ENCODE data around the gene IGSF23. TPM values are rescaled to one million over a fixed set of nuclear protein-coding genes. Genes with fewer than 3 reads are reported as not detected.

IGSF23 gene
- polyA plus RNA-seq, 1 experiment, result 0.27 TPM

- no peaks in the 10 kb centered on the region; the same call in 1 of the 2 replicates for H3K9me3 ChIP-seq (ENCODE audit: control insufficient read depth, insufficient read depth, low read length)
- H3K27me3 ChIP-seq (ENCODE audit: control insufficient read depth, insufficient read depth, low read length), result no peaks in the 10 kb centered on the region
- H3K4me3 ChIP-seq (ENCODE audit: low read depth, low read length), result no peak overlapping the region
- TF ChIP-seq, protein P1, sequence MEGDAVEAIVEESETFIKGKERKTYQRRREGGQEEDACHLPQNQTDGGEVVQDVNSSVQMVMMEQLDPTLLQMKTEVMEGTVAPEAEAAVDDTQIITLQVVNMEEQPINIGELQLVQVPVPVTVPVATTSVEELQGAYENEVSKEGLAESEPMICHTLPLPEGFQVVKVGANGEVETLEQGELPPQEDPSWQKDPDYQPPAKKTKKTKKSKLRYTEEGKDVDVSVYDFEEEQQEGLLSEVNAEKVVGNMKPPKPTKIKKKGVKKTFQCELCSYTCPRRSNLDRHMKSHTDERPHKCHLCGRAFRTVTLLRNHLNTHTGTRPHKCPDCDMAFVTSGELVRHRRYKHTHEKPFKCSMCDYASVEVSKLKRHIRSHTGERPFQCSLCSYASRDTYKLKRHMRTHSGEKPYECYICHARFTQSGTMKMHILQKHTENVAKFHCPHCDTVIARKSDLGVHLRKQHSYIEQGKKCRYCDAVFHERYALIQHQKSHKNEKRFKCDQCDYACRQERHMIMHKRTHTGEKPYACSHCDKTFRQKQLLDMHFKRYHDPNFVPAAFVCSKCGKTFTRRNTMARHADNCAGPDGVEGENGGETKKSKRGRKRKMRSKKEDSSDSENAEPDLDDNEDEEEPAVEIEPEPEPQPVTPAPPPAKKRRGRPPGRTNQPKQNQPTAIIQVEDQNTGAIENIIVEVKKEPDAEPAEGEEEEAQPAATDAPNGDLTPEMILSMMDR (IDR thresholded peaks at IDR 0.05; ENCODE audit: low read depth, low read length), result no peak
- H3K27ac ChIP-seq (ENCODE audit: low read depth, low read length), result peak overlapping the region; percentile 80
- POLR2A ChIA-PET, result interaction anchor here (0.9 to 3.1 kb wide), 3 partner anchors 16 to 39 kb away, joined by 3 to 28 read pairs (median 18); partner anchors contain the start of gene PVR
- CTCF ChIA-PET, result interaction anchor here (0.9 to 1.4 kb wide), 4 partner anchors 16 to 167 kb away, joined by 3 to 6 read pairs (median 4); no protein-coding TSS in a partner anchor
- DNase-seq (ENCODE audit: low read depth, low spot score), result no peak
These were observed 9.1 kb upstream of the IGSF23 start for GRCh38 chr19:44604241-44604640.

GRCh38 chr19:44605547-44605946, 7.8 kb upstream of the IGSF23 start:
- Histone ChIP-seq H3K4me3 (ENCODE audit: low read depth, low read length) (no peak overlapping the region), H3K27me3 (ENCODE audit: control insufficient read depth, insufficient read depth, low read length) (no peaks in the 10 kb centered on the region), H3K9me3 (ENCODE audit: control insufficient read depth, insufficient read depth, low read length) (no peaks in the 10 kb centered on the region; the same call in 1 of the 2 replicates), H3K27ac (ENCODE audit: low read depth, low read length) (no peak overlapping the region)
- TF ChIP-seq, protein P1 (IDR thresholded peaks at IDR 0.05; ENCODE audit: low read depth, low read length), result no peak
- ChIA-PET CTCF (interaction anchor here (1.1 kb wide), 2 partner anchors 35 to 49 kb away, joined by 3 to 4 read pairs; no protein-coding TSS in a partner anchor), POLR2A (no interaction called here)
- DNase-seq (ENCODE audit: low read depth, low spot score), result no peak

DNA sequence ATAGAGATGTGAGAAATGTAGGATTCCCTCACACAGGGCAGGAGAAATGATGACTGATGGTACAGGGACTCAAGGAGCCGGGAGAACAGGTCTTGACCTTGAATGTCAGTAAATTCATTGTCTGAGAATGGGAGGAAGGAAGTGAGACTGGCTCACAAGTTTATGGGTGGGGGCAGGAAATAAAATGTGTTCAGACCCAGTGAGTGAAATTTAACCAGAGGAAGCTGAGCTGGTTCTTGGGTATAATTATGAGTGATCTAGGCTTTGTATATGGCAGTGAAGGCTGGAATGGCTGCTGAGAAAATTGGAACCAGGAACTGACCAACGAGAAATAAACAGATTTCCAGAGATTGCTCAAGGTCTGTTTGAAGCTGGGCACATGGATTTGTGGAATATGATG, 6.3 kb upstream of the IGSF23 start:
- H3K4me3 ChIP-seq (ENCODE audit: low read depth, low read length), result no peak overlapping the region
- peak overlapping the region; percentile 61 for H3K27ac ChIP-seq (ENCODE audit: low read depth, low read length)
- ChIA-PET CTCF (no interaction called here), POLR2A (interaction anchor here (0.8 kb wide), 1 partner anchor 11 kb away, joined by 3 read pairs; no protein-coding TSS in a partner anchor)
- DNase-seq (ENCODE audit: low read depth, low spot score), result no peak
- H3K9me3 ChIP-seq (ENCODE audit: control insufficient read depth, insufficient read depth, low read length), result no peaks in the 10 kb centered on the region; the same call in 1 of the 2 replicates
- TF ChIP-seq, protein P1 (IDR thresholded peaks at IDR 0.05; ENCODE audit: low read depth, low read length), result no peak
- H3K27me3 ChIP-seq (ENCODE audit: control insufficient read depth, insufficient read depth, low read length), result no peaks in the 10 kb centered on the region

- Histone ChIP-seq H3K4me3 (ENCODE audit: low read depth, low read length) (no peak overlapping the region), H3K27me3 (ENCODE audit: control insufficient read depth, insufficient read depth, low read length) (no peaks in the 10 kb centered on the region), H3K9me3 (ENCODE audit: control insufficient read depth, insufficient read depth, low read length) (no peaks in the 10 kb centered on the region; the same call in 1 of the 2 replicates), H3K27ac (ENCODE audit: low read depth, low read length) (peak overlapping the region; percentile 3)
- TF ChIP-seq, protein P1 (IDR thresholded peaks at IDR 0.05; ENCODE audit: low read depth, low read length), result no peak
- CTCF ChIA-PET, result interaction anchor here (1.0 kb wide), 1 partner anchor 37 kb away, joined by 5 read pairs; no protein-coding TSS in a partner anchor
- no peak for DNase-seq (ENCODE audit: low read depth, low spot score)
- POLR2A ChIA-PET, result interaction anchor here (1.7 kb wide), 1 partner anchor 18 kb away, joined by 5 read pairs; no protein-coding TSS in a partner anchor
These were observed 5.4 kb upstream of the IGSF23 start for GRCh38 chr19:44607917-44608316.

DNA sequence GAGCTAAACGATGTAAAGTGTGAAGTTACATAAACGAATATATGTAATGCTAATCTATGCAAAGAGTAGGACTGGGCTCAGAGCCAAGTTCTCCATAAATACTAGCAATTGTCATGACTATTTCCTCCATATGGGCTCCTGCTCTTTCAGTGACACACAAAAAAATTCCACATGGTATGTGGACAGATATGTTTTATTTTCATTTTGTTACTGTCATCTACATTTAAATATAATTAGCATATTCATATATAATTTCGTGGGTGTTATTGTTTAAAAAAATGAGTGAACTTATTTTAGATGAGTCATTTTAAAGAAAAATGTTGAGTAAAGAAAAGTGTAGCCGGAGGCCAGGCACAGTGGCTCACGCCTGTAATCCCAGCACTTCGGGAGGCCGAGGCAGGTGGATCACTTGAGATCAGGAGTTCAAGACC, 5.0 kb upstream of the IGSF23 start:
- TF ChIP-seq, protein P1 (IDR thresholded peaks at IDR 0.05; ENCODE audit: low read depth, low read length), result no peak

More for the DNA sequence above, 5.0 kb upstream of the IGSF23 start:
- no peak overlapping the region for H3K4me3 ChIP-seq (ENCODE audit: low read depth, low read length)
- POLR2A ChIA-PET, result interaction anchor here (1.7 kb wide), 1 partner anchor 18 kb away, joined by 5 read pairs; no protein-coding TSS in a partner anchor
- no peaks in the 10 kb centered on the region; the same call in 1 of the 2 replicates for H3K9me3 ChIP-seq (ENCODE audit: control insufficient read depth, insufficient read depth, low read length)
- H3K27ac ChIP-seq (ENCODE audit: low read depth, low read length), result peak overlapping the region; percentile 68
- CTCF ChIA-PET, result interaction anchor here (1.0 kb wide), 1 partner anchor 37 kb away, joined by 5 read pairs; no protein-coding TSS in a partner anchor
- DNase-seq (ENCODE audit: low read depth, low spot score), result no peak
- no peaks in the 10 kb centered on the region for H3K27me3 ChIP-seq (ENCODE audit: control insufficient read depth, insufficient read depth, low read length)
